Aorta (tissue), 5 donors: Measurements from ENCODE around the gene OPN3. TPM values are rescaled to one million over a fixed set of nuclear protein-coding genes. Genes with fewer than 3 reads are reported as not detected.

Source experiments
- ATAC-seq: fragments of 200-7000 bp; cut with Tn5 transposase; one replicate; pipeline ENCODE4 v1.9.1; 2022; ENCODE audit warnings: moderate library complexity; ENCODE audit not compliant: low FRiP score
- DNase-seq, 2 donors: peaks; one replicate each; pipeline ENCODE4 v3.0.0-alpha.2; 2020
- H3K27ac ChIP-seq, 2 donors: one replicate each; pipeline ENCODE4 v1.5.1; 2013; ENCODE audit warnings: low read length in 2 of 2, mild to moderate bottlenecking in 2 of 2, moderate library complexity in 2 of 2, control low read depth in 1 of 2, inconsistent platforms in 1 of 2, low read depth in 1 of 2
- H3K27me3 ChIP-seq, 2 donors: one replicate each; pipeline ENCODE4 v1.6.1; 2013; ENCODE audit warnings: control low read depth in 1 of 2, low read length in 1 of 2, mild to moderate bottlenecking in 1 of 2, moderate library complexity in 1 of 2; ENCODE audit not compliant: insufficient read depth in 2 of 2, control insufficient read depth in 1 of 2
- H3K36me3 ChIP-seq, 2 donors: one replicate each; pipeline ENCODE4 v1.6.1; 2013; ENCODE audit warnings: control low read depth in 1 of 2, low read length in 1 of 2, mild to moderate bottlenecking in 1 of 2; ENCODE audit not compliant: insufficient read depth in 2 of 2, control insufficient read depth in 1 of 2
- H3K4me1 ChIP-seq, 2 donors: one replicate each; pipeline ENCODE4 v1.6.1; 2013; ENCODE audit warnings: low read length in 2 of 2, control low read depth in 1 of 2, mild to moderate bottlenecking in 1 of 2, moderate library complexity in 1 of 2; ENCODE audit not compliant: insufficient read depth in 2 of 2, control insufficient read depth in 1 of 2
- H3K4me3 ChIP-seq, 2 donors: one replicate each; pipeline ENCODE4 v1.5.1; 2013; ENCODE audit warnings: low read length in 2 of 2, control low read depth in 1 of 2, mild to moderate bottlenecking in 1 of 2
- H3K9me3 ChIP-seq: one replicate; pipeline ENCODE4 v1.6.1; 2013; ENCODE audit warnings: mild to moderate bottlenecking, low read length; ENCODE audit not compliant: control insufficient read depth
- WGBS, 2 donors: extraction: QIAGEN DNeasy Blood & Tissue Kit; methylation state at CpG; one replicate each; pipeline ENCODE4 v1.1.7; 2013; 5-methylcytosine and 5-hydroxymethylcytosine counted together
- intact Hi-C, 2 donors: fragments of 100-400 bp; cut with DNase I; formaldehyde crosslinking; loops; one replicate each; pipeline versions ENCODE4 v1.14.2 to v1.15.0; 2022
- polyA plus RNA-seq, 2 donors: library from polyadenylated mRNA; stranded (reverse); fragments of 200-250 nt; gene quantifications; one replicate each; pipeline ENCODE4 v1.2.3, GENCODE V29; 2013
- total RNA-seq, 2 donors: library from RNA; stranded (reverse); fragmentation: NEBNext Ultra II Directional; extraction: Animal tissue kit (Norgen Biotek cat#: 25700); gene quantifications; one replicate each; pipeline ENCODE4 v1.2.1, GENCODE V29; 2021
- donor health status: healthy with polysubstance abuse.
- donor health status: Bipolar disorder and iron deficiency.
- donor health status: DM: no; HTN: no; CAD: no.
- donor health status: DM: no; HTN: no; CAD: no.
- donor health status: DM: yes; HTN: yes; CAD: no.

OPN3 gene
- total and polyA plus RNA-seq, 4 donors = 5.3 to 18.2 (median 6.2) TPM

GRCh38 chr1:241569848-241570247, 70.3 kb downstream of the OPN3 start:
- H3K4me3 ChIP-seq = no peak overlapping the region
- WGBS, 2 donors = 86 to 90% methylated on average over 2 of the region's 2 CpGs
- H3K27ac ChIP-seq = no peak overlapping the region
- DNase-seq (no peak), ATAC-seq (no peak)
- intact Hi-C loops = no loop called here
- H3K27me3 ChIP-seq = no peaks in the 10 kb centered on the region
- no peaks in the 10 kb centered on the region for H3K36me3 ChIP-seq
- peaks cover 2% of the 10 kb centered on the region for H3K9me3 ChIP-seq
- H3K4me1 ChIP-seq = no peaks in the 10 kb centered on the region

- ATAC-seq = no peak
- Histone ChIP-seq H3K4me1 (no peaks in the 10 kb centered on the region), H3K4me3 (no peak overlapping the region), H3K9me3 (peaks cover 2% of the 10 kb centered on the region), H3K36me3 (no peaks in the 10 kb centered on the region), H3K27me3 (no peaks in the 10 kb centered on the region), H3K27ac (no peak overlapping the region)
- no peak for DNase-seq
- intact Hi-C loops = no loop called here
- 88 to 89% methylated on average over 3 of the region's 3 CpGs for WGBS, 2 donors
These were observed 79.4 kb downstream of the OPN3 start for GRCh38 chr1:241560849-241561187.

- no peaks in the 10 kb centered on the region for H3K27me3 ChIP-seq
- H3K36me3 ChIP-seq = no peaks in the 10 kb centered on the region
- no peak for DNase-seq
- no peak overlapping the region for H3K4me3 ChIP-seq
- intact Hi-C loops = no loop called here
- peaks cover under 1% of the 10 kb centered on the region for H3K9me3 ChIP-seq
- no peak overlapping the region for H3K27ac ChIP-seq
- ATAC-seq = no peak
- WGBS, 2 donors = 67 to 72% methylated on average over 4 of the region's 4 CpGs
- no peaks in the 10 kb centered on the region for H3K4me1 ChIP-seq
These were observed 79.9 kb downstream of the OPN3 start for GRCh38 chr1:241560146-241560848.

GRCh38 chr1:241557551-241558193, 82.5 kb downstream of the OPN3 start:
- no peaks in the 10 kb centered on the region for H3K36me3 ChIP-seq
- ATAC-seq (no peak), DNase-seq (no peak)
- no peak overlapping the region for H3K4me3 ChIP-seq
- H3K9me3 ChIP-seq = no peaks in the 10 kb centered on the region
- H3K27ac ChIP-seq = no peak overlapping the region
- no peaks in the 10 kb centered on the region for H3K4me1 ChIP-seq
- no peaks in the 10 kb centered on the region for H3K27me3 ChIP-seq
- intact Hi-C loops = no loop called here
- WGBS, 2 donors = 78 to 80% methylated on average over 5 of the region's 5 CpGs

GRCh38 chr1:241557031-241557430, 83.1 kb downstream of the OPN3 start:
- H3K9me3 ChIP-seq = no peaks in the 10 kb centered on the region
- no peaks in the 10 kb centered on the region for H3K36me3 ChIP-seq
- H3K4me3 ChIP-seq = no peak overlapping the region
- H3K27me3 ChIP-seq = no peaks in the 10 kb centered on the region
- DNase-seq = no peak
- no peak for ATAC-seq
- 84% methylated on average over 5 of the region's 5 CpGs for WGBS, 2 donors
- H3K4me1 ChIP-seq = no peaks in the 10 kb centered on the region
- intact Hi-C loops = no loop called here
- H3K27ac ChIP-seq = no peak overlapping the region

- intact Hi-C loops = no loop called here
- WGBS, 2 donors = 89 to 92% methylated on average over 3 of the region's 3 CpGs
- H3K36me3 ChIP-seq = no peaks in the 10 kb centered on the region
- H3K4me3 ChIP-seq = no peak overlapping the region
- H3K27ac ChIP-seq = no peak overlapping the region
- DNase-seq (no peak), ATAC-seq (no peak)
- no peaks in the 10 kb centered on the region for H3K4me1 ChIP-seq
- no peaks in the 10 kb centered on the region for H3K9me3 ChIP-seq
- H3K27me3 ChIP-seq = no peaks in the 10 kb centered on the region
These were observed 84.6 kb downstream of the OPN3 start for GRCh38 chr1:241555526-241555925.

- ATAC-seq (no peak), DNase-seq (no peak)
- H3K4me3 ChIP-seq = no peak overlapping the region
- WGBS, 2 donors = 60 to 61% methylated on average over 7 of the region's 7 CpGs
- no peaks in the 10 kb centered on the region for H3K4me1 ChIP-seq
- no peaks in the 10 kb centered on the region for H3K27me3 ChIP-seq
- no peaks in the 10 kb centered on the region for H3K36me3 ChIP-seq
- intact Hi-C loops = no loop called here
- no peak overlapping the region for H3K27ac ChIP-seq
- no peaks in the 10 kb centered on the region for H3K9me3 ChIP-seq
These were observed 86.1 kb downstream of the OPN3 start for GRCh38 chr1:241553886-241554592.

GRCh38 chr1:241551759-241552638, 88.2 kb downstream of the OPN3 start:
- no peak overlapping the region for H3K27ac ChIP-seq
- 85 to 87% methylated on average over 22 of the region's 22 CpGs for WGBS, 2 donors
- no peaks in the 10 kb centered on the region for H3K4me1 ChIP-seq
- peak in 1 of 2 donors; percentile 76 for DNase-seq
- no peaks in the 10 kb centered on the region for H3K36me3 ChIP-seq
- no peaks in the 10 kb centered on the region for H3K9me3 ChIP-seq
- ATAC-seq = peak; percentile 74
- H3K4me3 ChIP-seq = no peak overlapping the region
- no peaks in the 10 kb centered on the region for H3K27me3 ChIP-seq
- intact Hi-C loops = no loop called here
